H1 (cell line): ENCODE results near the gene KCNC4. TPM values are rescaled to one million over a fixed set of nuclear protein-coding genes. Genes with fewer than 3 reads are reported as not detected.

Experiments used
- ASH2L ChIP-seq: fragments of 200-600, 300-600 bp; sonication (generic); IDR thresholded peaks from one replicate; pipeline ENCODE4 v1.7.1; 2017; ENCODE audit warnings: low read length
- CTBP2 ChIP-seq: IDR thresholded peaks from 2 replicates; pipeline ENCODE4 v1.7.0; 2011; ENCODE audit warnings: borderline replicate concordance, mild to moderate bottlenecking, moderate library complexity, mixed read lengths, low read length; ENCODE audit not compliant: insufficient read depth, insufficient read length
- EP300 ChIP-seq, 2 experiments: IDR thresholded peaks; 1 replicate in 1 of 2; 2 replicates in 1 of 2; pipeline ENCODE4 v1.6.1; 2011 to 2012; ENCODE audit warnings: low read depth in 2 of 2, low read length in 2 of 2, mild to moderate bottlenecking in 2 of 2, borderline replicate concordance in 1 of 2, inconsistent platforms in 1 of 2, moderate library complexity in 1 of 2
- HDAC2 ChIP-seq, 2 experiments: fragments of 300-600 bp in 1 of 2; sonication (generic) in 1 of 2; IDR thresholded peaks; 2 replicates each; pipeline ENCODE4 v1.6.1; 2011 to 2012; ENCODE audit warnings: low read depth in 2 of 2, low read length in 2 of 2, mild to moderate bottlenecking in 2 of 2, moderate library complexity in 2 of 2, borderline replicate concordance in 1 of 2, inconsistent platforms in 1 of 2
- JUN ChIP-seq: IDR thresholded peaks from 2 replicates; pipeline ENCODE4 v1.6.1; 2011; ENCODE audit warnings: low read depth, mild to moderate bottlenecking, improper control_type of control experiment, low read length
- SIN3A ChIP-seq, 2 experiments: IDR thresholded peaks in 1 of 2; conservative IDR thresholded peaks in 1 of 2; 2 replicates each; pipeline ENCODE4 v1.6.1; 2011 to 2012; ENCODE audit warnings: low read length in 2 of 2, improper control_type of control experiment in 1 of 2, low read depth in 1 of 2, mild to moderate bottlenecking in 1 of 2
- SIX5 ChIP-seq: IDR thresholded peaks from 2 replicates; pipeline ENCODE4 v1.6.1; 2011; ENCODE audit warnings: mild to moderate bottlenecking, low read depth, low read length
- SP1 ChIP-seq: IDR thresholded peaks from 2 replicates; pipeline ENCODE4 v1.6.1; 2011; ENCODE audit warnings: low read depth, low read length
- polyA plus RNA-seq, 7 experiments: library from polyadenylated mRNA; depleted of rRNA in 3 of 7; stranded (reverse) in 5 of 7; unstranded in 2 of 7; fragments of >200 nt in 5 of 7; fragments of 200-250 nt in 2 of 7; gene quantifications; 1 replicate in 5 of 7; 2 replicates in 1 of 7; 4 replicates in 1 of 7; pipeline versions ENCODE4 v1.2.1 to v1.2.3, GENCODE V29; 2011 to 2013; ENCODE audit warnings: missing spikeins in 2 of 7, mixed read lengths in 2 of 7
- total RNA-seq: library from RNA; stranded (reverse); fragmentation: NEBNext Ultra II Directional; extraction: Animal tissue kit (Norgen Biotek cat#: 25700); gene quantifications from 2 replicates; pipeline ENCODE4 v1.2.1, GENCODE V29; 2021
- TF ChIP-seq, protein P1 (sequence below): fragments of 300-600 bp; sonication (generic); IDR thresholded peaks from 2 replicates; pipeline ENCODE4 v1.7.1; 2012; ENCODE audit warnings: low read length, moderate library complexity, mild to moderate bottlenecking, inconsistent platforms; ENCODE audit not compliant: insufficient replicate concordance

The KCNC4 gene
- total and polyA plus RNA-seq, 2 of the 8 experiments (the other 6 are each of a cell fraction or from before 2014, with no cell fraction given): 8.1 to 11.2 TPM

DNA sequence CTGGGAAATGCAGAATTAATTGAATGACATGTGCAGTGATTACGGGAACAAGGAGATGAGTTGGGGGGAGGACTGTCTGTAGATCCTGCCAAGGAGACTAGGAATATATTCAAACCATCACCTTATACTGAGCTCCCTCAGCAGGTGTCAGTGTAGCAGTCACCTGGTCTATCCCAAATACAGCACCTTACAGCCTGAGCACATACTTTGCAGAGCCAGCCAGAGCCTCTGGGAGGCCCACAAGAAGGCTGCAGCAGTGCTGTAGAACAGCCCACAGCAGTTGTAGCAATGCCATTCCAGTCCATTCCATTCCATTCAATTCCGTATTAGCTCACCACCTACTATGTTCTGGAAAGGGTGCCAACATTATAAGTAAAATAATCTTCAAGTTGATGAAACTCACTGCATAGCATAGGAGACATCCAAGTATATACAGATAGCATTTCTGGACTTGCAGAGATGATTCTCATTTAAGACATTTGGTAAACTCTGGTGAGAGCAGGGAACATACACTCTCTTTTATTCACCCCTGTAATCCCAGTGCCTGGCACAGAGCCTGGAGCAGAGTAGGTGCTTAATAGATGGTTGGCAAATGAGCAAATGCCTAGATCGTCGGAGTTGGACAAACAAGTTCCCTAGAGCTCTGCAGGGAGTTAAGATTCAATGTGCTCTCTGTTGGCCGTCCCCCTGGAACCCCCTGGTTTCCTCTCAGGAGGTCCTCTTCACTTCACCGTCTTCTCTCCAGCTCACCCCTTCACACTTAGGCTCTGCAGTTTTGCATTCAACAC, 44.7 kb downstream of the KCNC4 start (continued):
- TF ChIP-seq, protein P1, sequence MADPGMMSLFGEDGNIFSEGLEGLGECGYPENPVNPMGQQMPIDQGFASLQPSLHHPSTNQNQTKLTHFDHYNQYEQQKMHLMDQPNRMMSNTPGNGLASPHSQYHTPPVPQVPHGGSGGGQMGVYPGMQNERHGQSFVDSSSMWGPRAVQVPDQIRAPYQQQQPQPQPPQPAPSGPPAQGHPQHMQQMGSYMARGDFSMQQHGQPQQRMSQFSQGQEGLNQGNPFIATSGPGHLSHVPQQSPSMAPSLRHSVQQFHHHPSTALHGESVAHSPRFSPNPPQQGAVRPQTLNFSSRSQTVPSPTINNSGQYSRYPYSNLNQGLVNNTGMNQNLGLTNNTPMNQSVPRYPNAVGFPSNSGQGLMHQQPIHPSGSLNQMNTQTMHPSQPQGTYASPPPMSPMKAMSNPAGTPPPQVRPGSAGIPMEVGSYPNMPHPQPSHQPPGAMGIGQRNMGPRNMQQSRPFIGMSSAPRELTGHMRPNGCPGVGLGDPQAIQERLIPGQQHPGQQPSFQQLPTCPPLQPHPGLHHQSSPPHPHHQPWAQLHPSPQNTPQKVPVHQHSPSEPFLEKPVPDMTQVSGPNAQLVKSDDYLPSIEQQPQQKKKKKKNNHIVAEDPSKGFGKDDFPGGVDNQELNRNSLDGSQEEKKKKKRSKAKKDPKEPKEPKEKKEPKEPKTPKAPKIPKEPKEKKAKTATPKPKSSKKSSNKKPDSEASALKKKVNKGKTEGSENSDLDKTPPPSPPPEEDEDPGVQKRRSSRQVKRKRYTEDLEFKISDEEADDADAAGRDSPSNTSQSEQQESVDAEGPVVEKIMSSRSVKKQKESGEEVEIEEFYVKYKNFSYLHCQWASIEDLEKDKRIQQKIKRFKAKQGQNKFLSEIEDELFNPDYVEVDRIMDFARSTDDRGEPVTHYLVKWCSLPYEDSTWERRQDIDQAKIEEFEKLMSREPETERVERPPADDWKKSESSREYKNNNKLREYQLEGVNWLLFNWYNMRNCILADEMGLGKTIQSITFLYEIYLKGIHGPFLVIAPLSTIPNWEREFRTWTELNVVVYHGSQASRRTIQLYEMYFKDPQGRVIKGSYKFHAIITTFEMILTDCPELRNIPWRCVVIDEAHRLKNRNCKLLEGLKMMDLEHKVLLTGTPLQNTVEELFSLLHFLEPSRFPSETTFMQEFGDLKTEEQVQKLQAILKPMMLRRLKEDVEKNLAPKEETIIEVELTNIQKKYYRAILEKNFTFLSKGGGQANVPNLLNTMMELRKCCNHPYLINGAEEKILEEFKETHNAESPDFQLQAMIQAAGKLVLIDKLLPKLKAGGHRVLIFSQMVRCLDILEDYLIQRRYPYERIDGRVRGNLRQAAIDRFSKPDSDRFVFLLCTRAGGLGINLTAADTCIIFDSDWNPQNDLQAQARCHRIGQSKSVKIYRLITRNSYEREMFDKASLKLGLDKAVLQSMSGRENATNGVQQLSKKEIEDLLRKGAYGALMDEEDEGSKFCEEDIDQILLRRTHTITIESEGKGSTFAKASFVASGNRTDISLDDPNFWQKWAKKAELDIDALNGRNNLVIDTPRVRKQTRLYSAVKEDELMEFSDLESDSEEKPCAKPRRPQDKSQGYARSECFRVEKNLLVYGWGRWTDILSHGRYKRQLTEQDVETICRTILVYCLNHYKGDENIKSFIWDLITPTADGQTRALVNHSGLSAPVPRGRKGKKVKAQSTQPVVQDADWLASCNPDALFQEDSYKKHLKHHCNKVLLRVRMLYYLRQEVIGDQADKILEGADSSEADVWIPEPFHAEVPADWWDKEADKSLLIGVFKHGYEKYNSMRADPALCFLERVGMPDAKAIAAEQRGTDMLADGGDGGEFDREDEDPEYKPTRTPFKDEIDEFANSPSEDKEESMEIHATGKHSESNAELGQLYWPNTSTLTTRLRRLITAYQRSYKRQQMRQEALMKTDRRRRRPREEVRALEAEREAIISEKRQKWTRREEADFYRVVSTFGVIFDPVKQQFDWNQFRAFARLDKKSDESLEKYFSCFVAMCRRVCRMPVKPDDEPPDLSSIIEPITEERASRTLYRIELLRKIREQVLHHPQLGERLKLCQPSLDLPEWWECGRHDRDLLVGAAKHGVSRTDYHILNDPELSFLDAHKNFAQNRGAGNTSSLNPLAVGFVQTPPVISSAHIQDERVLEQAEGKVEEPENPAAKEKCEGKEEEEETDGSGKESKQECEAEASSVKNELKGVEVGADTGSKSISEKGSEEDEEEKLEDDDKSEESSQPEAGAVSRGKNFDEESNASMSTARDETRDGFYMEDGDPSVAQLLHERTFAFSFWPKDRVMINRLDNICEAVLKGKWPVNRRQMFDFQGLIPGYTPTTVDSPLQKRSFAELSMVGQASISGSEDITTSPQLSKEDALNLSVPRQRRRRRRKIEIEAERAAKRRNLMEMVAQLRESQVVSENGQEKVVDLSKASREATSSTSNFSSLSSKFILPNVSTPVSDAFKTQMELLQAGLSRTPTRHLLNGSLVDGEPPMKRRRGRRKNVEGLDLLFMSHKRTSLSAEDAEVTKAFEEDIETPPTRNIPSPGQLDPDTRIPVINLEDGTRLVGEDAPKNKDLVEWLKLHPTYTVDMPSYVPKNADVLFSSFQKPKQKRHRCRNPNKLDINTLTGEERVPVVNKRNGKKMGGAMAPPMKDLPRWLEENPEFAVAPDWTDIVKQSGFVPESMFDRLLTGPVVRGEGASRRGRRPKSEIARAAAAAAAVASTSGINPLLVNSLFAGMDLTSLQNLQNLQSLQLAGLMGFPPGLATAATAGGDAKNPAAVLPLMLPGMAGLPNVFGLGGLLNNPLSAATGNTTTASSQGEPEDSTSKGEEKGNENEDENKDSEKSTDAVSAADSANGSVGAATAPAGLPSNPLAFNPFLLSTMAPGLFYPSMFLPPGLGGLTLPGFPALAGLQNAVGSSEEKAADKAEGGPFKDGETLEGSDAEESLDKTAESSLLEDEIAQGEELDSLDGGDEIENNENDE: no peak
- TF ChIP-seq SP1: no peak
- TF ChIP-seq EP300 (IDR thresholded peaks at IDR 0.05; ENCODE audit: borderline replicate concordance in 1 of 2, low read depth in 2 of 2, low read length in 2 of 2): no peak
- no peak for TF ChIP-seq SIN3A (conservative IDR thresholded peaks at IDR 0.05 in 1 of 2, IDR thresholded peaks at IDR 0.05 in 1 of 2; ENCODE audit: low read depth in 1 of 2, low read length in 2 of 2)
- no peak for TF ChIP-seq CTBP2
- TF ChIP-seq HDAC2 (IDR thresholded peaks at IDR 0.05; ENCODE audit: borderline replicate concordance in 1 of 2, low read depth in 2 of 2, low read length in 2 of 2): no peak
- TF ChIP-seq JUN: no peak
- TF ChIP-seq SIX5: no peak
- TF ChIP-seq ASH2L: no peak
